Stimulated activated effector memory CD8-positive, alpha-beta T cell treated with anti-CD3 and anti-CD28 coated beads, Interleukin-12 subunit alpha, Interleukin-12 subunit beta, amount 100 ng/mL, for 72 hours (primary cell): Measurements from ENCODE around the gene SUPT3H.
"Not testable (repeated sequence)": the region's sequence is repeated elsewhere in the genome, so short reads cannot be mapped to it uniquely, and the experiment has no call there.

Experiments
- ATAC-seq: fragments of 150-1000 bp; cut with Tn5 transposase; 2 replicates; pipeline ENCODE4 v1.10.0; 2021
- DNase-seq, 2 donors: peaks; one replicate each; pipeline ENCODE4 v3.0.0; 2021 to 2022; ENCODE audit warnings: low spot score in 2 of 2
- H3K27ac Mint-ChIP-seq: one replicate; pipeline ENCODE4 v1.8.0; 2022; ENCODE audit warnings: mild to moderate bottlenecking, mixed read lengths
- H3K36me3 Mint-ChIP-seq: one replicate; pipeline ENCODE4 v1.8.0; 2022; ENCODE audit warnings: mild to moderate bottlenecking, mixed read lengths
- H3K4me1 Mint-ChIP-seq: one replicate; pipeline ENCODE4 v1.8.0; 2022; ENCODE audit warnings: mixed read lengths
- H3K4me3 Mint-ChIP-seq: one replicate; pipeline ENCODE4 v1.8.0; 2022; ENCODE audit warnings: mild to moderate bottlenecking, mixed read lengths
- H3K9me3 Mint-ChIP-seq: one replicate; pipeline ENCODE4 v1.8.0; 2022; ENCODE audit warnings: mixed read lengths

The SUPT3H gene

GRCh38 chr6:44892579-44892978, 485.2 kb downstream of the SUPT3H start:
- no peak for DNase-seq
- Mint-ChIP-seq H3K27ac (no peak overlapping the region), H3K4me1 (peaks cover 2% of the 10 kb centered on the region), H3K36me3 (no peaks in the 10 kb centered on the region), H3K4me3 (no peak overlapping the region), H3K9me3 (no peaks in the 10 kb centered on the region)
- no peak for ATAC-seq

- peaks cover 14% of the 10 kb centered on the region for H3K9me3 Mint-ChIP-seq
- H3K4me3 Mint-ChIP-seq, H3K27ac Mint-ChIP-seq, ATAC-seq, H3K4me1 Mint-ChIP-seq, DNase-seq, H3K36me3 Mint-ChIP-seq: not testable (repeated sequence)
Measured at GRCh38 chr6:44879071-44879470, 498.7 kb downstream of the SUPT3H start.

- not testable (repeated sequence) for DNase-seq, H3K9me3 Mint-ChIP-seq, H3K4me3 Mint-ChIP-seq, H3K27ac Mint-ChIP-seq, ATAC-seq, H3K4me1 Mint-ChIP-seq, H3K36me3 Mint-ChIP-seq
Measured at GRCh38 chr6:44876638-44877037, 501.1 kb downstream of the SUPT3H start.

GRCh38 chr6:44869321-44869897, 508.3 kb downstream of the SUPT3H start:
- peaks cover 10% of the 10 kb centered on the region for H3K9me3 Mint-ChIP-seq
- H3K36me3 Mint-ChIP-seq: peaks cover 5% of the 10 kb centered on the region
- ATAC-seq: peak; percentile 96
- H3K27ac Mint-ChIP-seq: peak overlapping the region; percentile 20
- peak overlapping the region; percentile 36 for H3K4me3 Mint-ChIP-seq
- peaks cover 27% of the 10 kb centered on the region for H3K4me1 Mint-ChIP-seq
- DNase-seq: no peak

DNA sequence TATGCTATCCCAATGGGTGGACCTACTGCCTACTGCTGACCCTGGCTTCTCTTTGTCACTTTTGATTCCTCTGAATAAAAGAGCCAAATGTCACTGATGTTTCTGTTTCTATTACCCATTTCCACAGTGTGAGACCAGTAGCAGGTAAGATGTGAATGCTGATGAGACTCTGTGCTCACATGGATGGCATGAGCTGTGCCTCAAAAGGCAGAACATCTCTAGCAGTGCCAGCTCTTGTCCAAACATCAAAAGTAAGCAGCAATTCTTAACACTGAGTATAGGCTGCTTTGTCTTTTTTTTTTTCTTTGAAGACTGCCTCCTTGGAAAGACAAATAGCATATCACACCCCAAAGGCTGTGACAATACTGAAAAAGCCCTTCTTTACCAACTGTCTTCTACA, 508.8 kb downstream of the SUPT3H start:
- DNase-seq: no peak
- peak overlapping the region; percentile 20 for H3K27ac Mint-ChIP-seq
- peaks cover 5% of the 10 kb centered on the region for H3K36me3 Mint-ChIP-seq
- H3K9me3 Mint-ChIP-seq: peaks cover 10% of the 10 kb centered on the region
- H3K4me1 Mint-ChIP-seq: peaks cover 27% of the 10 kb centered on the region
- peak overlapping the region; percentile 36 for H3K4me3 Mint-ChIP-seq
- ATAC-seq: peak; percentile 57

DNA sequence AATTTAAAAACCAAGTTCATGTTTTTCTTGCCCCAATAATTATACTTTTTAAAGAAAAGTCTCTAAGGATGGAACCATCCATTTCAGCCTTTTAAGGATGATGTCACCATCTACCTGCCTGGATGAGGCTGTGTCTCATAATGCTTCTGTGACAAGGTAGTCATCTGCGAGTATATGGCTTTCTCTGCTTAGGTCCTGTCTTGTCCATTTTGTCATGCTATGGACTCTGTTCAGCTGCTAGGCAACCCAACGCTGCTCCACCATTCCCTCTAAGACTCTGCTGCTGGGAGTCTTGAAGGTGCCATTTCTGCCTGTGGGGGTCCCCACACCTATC, 509.4 kb downstream of the SUPT3H start:
- peaks cover 10% of the 10 kb centered on the region for H3K9me3 Mint-ChIP-seq
- peak; percentile 49 for ATAC-seq
- H3K4me3 Mint-ChIP-seq: peak overlapping the region; percentile 4
- H3K4me1 Mint-ChIP-seq: peaks cover 27% of the 10 kb centered on the region
- H3K27ac Mint-ChIP-seq: no peak overlapping the region
- peaks cover 5% of the 10 kb centered on the region for H3K36me3 Mint-ChIP-seq
- no peak for DNase-seq

DNA sequence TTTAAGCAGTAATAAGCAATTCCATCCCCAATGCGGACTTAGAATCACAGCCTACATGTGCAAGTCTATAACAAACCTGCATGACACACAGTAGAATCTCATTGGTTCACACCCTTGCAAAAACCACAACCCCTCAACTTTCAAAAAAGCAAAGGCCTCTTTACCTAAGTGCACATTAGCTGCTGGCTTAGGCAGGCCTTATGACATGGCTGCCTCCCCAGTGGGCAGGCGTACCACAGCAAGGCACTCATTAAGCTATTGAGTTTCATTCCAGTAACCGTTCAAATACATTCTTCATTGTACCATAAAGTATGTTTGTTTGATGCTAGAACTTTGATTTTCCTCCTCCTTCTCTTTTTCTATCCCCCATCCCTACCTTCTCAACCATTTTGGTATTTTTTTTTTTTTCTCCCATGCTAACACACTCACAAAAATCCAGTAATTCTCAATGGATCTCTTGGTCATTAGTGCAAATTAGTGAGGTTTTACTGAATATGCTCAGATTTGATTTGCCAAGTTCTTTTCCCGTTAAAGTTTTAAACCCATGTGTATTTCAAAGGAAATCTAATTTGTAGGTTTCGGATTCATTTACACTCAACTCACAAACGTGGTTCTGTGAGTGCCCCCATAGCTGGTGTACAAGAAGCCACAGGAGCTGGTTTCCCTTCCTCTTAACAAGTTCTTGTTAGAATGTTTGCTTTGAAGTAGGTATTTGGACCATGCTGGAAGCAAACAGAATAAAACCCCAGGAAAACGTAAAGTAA, 510.0 kb downstream of the SUPT3H start:
- Mint-ChIP-seq H3K36me3 (peaks cover 5% of the 10 kb centered on the region), H3K4me1 (peaks cover 27% of the 10 kb centered on the region), H3K27ac (no peak overlapping the region), H3K9me3 (peaks cover 10% of the 10 kb centered on the region), H3K4me3 (no peak overlapping the region)
- no peak for DNase-seq
- ATAC-seq: no peak

DNA sequence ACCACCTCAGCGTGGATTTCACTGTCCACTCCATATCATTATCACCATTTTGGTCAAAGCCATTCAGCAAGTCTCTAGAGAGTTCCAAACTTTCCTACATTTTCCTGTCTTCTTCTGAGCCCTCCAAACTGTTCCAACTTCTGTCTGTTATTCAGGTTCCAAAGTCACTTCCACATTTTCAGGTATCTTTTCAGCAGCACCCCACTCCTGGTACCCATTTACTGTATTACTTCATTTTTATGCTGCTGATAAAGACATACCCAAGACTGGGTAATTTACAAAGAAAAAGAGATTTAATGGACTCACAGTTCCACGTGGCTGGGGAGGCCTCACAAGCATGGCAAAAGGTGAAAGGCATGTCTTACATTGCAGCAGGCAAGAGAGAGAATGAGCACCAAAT, 512.5 kb downstream of the SUPT3H start:
- H3K4me3 Mint-ChIP-seq, H3K27ac Mint-ChIP-seq, DNase-seq, ATAC-seq, H3K36me3 Mint-ChIP-seq: not testable (repeated sequence)
- Mint-ChIP-seq H3K9me3 (peaks cover 10% of the 10 kb centered on the region), H3K4me1 (peaks cover 27% of the 10 kb centered on the region)

DNA sequence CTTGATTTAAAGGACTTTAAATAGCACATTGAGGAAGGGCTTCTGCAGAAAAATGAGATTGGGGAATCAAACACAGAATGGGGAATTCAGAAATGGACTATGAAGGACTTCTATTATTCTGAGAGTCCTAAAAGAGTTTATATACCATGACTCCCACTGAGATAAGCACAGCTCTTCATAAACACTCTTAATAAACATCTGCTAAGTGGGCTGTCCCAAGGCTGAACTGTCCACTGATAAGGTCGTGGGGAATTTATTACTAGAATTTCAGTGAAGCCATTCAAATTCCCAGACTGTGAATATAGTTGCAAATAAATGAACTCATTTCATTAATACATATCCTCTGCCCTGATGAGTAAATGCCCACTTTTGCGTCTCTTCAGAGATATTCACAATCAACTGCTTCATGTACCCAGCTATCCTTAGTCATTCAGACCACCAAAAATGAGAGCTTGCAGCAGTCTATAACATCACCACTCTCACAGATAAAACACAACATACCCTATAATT, 517.8 kb downstream of the SUPT3H start:
- Mint-ChIP-seq H3K4me3 (no peak overlapping the region), H3K4me1 (peaks cover 18% of the 10 kb centered on the region), H3K9me3 (peaks cover 1% of the 10 kb centered on the region), H3K27ac (no peak overlapping the region), H3K36me3 (no peaks in the 10 kb centered on the region)
- DNase-seq (no peak), ATAC-seq (no peak)

DNA sequence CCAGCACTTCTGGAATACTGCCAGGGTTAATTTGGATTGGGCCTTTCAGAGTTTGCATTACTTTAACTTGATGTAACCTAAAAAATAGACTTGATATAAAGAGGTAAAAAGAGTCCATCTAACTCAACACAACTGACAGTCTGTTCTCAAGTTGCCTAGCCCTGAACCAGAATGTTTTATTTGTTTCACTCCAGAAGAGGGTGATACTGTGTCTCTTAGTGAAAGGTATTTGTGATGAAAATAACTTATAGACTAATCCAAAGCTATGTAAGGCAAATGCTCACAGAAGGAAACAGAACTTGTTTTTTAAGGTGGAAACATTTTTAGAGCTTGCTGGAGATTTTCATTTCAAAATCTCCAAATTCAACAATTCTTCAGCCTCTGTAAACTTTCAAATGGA, 518.7 kb downstream of the SUPT3H start:
- Mint-ChIP-seq H3K27ac (no peak overlapping the region), H3K4me1 (peaks cover 18% of the 10 kb centered on the region), H3K4me3 (no peak overlapping the region), H3K36me3 (no peaks in the 10 kb centered on the region), H3K9me3 (no peaks in the 10 kb centered on the region)
- ATAC-seq (no peak), DNase-seq (no peak)

- DNase-seq (no peak), ATAC-seq (no peak)
- Mint-ChIP-seq H3K9me3 (no peaks in the 10 kb centered on the region), H3K4me3 (no peak overlapping the region), H3K4me1 (peaks cover 18% of the 10 kb centered on the region), H3K27ac (no peak overlapping the region), H3K36me3 (no peaks in the 10 kb centered on the region)
Measured at GRCh38 chr6:44856479-44856878, 521.3 kb downstream of the SUPT3H start.

DNA sequence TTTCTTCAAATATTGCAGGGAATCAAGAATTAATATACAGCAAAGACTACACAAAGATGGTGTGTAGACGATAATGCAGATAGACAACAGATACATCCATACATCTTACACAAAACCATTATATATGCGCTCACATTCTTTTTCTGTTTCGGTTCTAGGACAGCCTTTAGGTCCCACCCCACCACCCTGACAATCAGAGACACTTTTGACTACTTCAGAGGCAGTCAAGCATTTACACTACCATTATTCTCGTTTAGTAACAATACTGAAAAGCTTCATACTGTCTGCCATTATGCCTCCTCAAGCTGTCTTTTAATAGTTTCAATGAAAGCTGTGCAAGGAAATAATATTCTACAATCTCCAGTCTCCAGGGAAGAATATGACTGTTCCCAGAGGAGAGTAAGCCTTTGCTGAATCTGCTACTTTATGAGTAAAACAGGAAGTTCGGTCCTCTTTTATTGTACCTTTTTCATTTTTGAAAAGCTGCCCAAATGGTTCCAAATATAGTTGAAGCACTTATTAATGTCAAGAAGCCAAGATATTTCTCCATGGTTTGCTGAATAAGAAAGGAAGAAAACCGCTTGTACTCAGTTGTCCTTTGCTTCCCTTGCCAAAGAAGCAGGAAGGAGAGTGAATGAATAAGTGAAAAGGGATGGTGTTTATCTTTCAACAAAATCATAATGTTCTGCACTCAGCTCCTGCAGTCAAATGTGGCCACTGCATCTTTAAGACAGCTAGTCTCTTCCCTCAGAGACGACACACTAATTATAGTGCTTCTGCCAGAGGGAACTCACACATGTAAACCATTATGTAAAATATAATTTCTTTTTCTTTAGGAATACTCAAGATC, 521.9 kb downstream of the SUPT3H start:
- H3K4me1 Mint-ChIP-seq: peaks cover 18% of the 10 kb centered on the region
- H3K27ac Mint-ChIP-seq: no peak overlapping the region
- H3K9me3 Mint-ChIP-seq: no peaks in the 10 kb centered on the region
- H3K4me3 Mint-ChIP-seq: no peak overlapping the region
- ATAC-seq (no peak), DNase-seq (no peak)
- no peaks in the 10 kb centered on the region for H3K36me3 Mint-ChIP-seq

GRCh38 chr6:44854712-44855443, 522.9 kb downstream of the SUPT3H start:
- H3K36me3 Mint-ChIP-seq: no peaks in the 10 kb centered on the region
- no peak for DNase-seq
- H3K9me3 Mint-ChIP-seq: no peaks in the 10 kb centered on the region
- no peak for ATAC-seq
- H3K4me3 Mint-ChIP-seq: no peak overlapping the region
- H3K27ac Mint-ChIP-seq: no peak overlapping the region
- peaks cover 13% of the 10 kb centered on the region for H3K4me1 Mint-ChIP-seq

- no peaks in the 10 kb centered on the region for H3K9me3 Mint-ChIP-seq
- peaks cover 4% of the 10 kb centered on the region for H3K4me1 Mint-ChIP-seq
- DNase-seq (no peak), ATAC-seq (no peak)
- no peak overlapping the region for H3K4me3 Mint-ChIP-seq
- H3K36me3 Mint-ChIP-seq: no peaks in the 10 kb centered on the region
- H3K27ac Mint-ChIP-seq: no peak overlapping the region
Measured at GRCh38 chr6:44851176-44851575, 526.6 kb downstream of the SUPT3H start.

GRCh38 chr6:44850312-44850711, 527.4 kb downstream of the SUPT3H start:
- Mint-ChIP-seq H3K4me1 (peaks cover 4% of the 10 kb centered on the region), H3K36me3 (no peaks in the 10 kb centered on the region), H3K9me3 (no peaks in the 10 kb centered on the region), H3K27ac (no peak overlapping the region), H3K4me3 (no peak overlapping the region)
- no peak for DNase-seq
- no peak for ATAC-seq
